ENCODE measurements around the gene S100A6.
"Not testable (repeated sequence)": the region's sequence is repeated elsewhere in the genome, so short reads cannot be mapped to it uniquely, and the experiment has no call there.

S100A6 gene

GRCh38 chr1:153531638-153532037, 4.2 kb downstream of the S100A6 start:
- DNase-seq (ENCODE audit: low spot score) = no peak

- DNase-seq (ENCODE audit: low spot score) = no peak
These were observed 8.1 kb downstream of the S100A6 start for GRCh38 chr1:153527683-153528040.

- no peak for DNase-seq (ENCODE audit: low spot score)
These were observed 8.6 kb downstream of the S100A6 start for GRCh38 chr1:153527023-153527682.

GRCh38 chr1:153526132-153526543, 9.7 kb downstream of the S100A6 start:
- DNase-seq (ENCODE audit: low spot score) = no peak

GRCh38 chr1:153525088-153525728, 10.6 kb downstream of the S100A6 start:
- no peak for DNase-seq (ENCODE audit: low spot score)

GRCh38 chr1:153522353-153523048, 13.3 kb downstream of the S100A6 start:
- not testable (repeated sequence) for DNase-seq (ENCODE audit: low spot score)

GRCh38 chr1:153521808-153522207, 14.0 kb downstream of the S100A6 start:
- DNase-seq (ENCODE audit: low spot score) = not testable (repeated sequence)

- DNase-seq (ENCODE audit: low spot score) = no peak
These were observed 14.8 kb downstream of the S100A6 start for GRCh38 chr1:153520818-153521476.

- DNase-seq (ENCODE audit: low spot score) = not testable (repeated sequence)
These were observed 15.6 kb downstream of the S100A6 start for GRCh38 chr1:153520137-153520691.

- DNase-seq (ENCODE audit: low spot score) = no peak
These were observed 16.5 kb downstream of the S100A6 start for GRCh38 chr1:153519242-153519641.

GRCh38 chr1:153515504-153516394, 20.0 kb downstream of the S100A6 start:
- DNase-seq (ENCODE audit: low spot score) = peak; percentile 30

GRCh38 chr1:153513666-153514065, 22.1 kb downstream of the S100A6 start:
- DNase-seq (ENCODE audit: low spot score) = no peak

- no peak for DNase-seq (ENCODE audit: low spot score)
These were observed 22.8 kb downstream of the S100A6 start for GRCh38 chr1:153513023-153513422.

GRCh38 chr1:153510984-153511410, 24.8 kb downstream of the S100A6 start:
- peak; percentile 92 for DNase-seq (ENCODE audit: low spot score)

GRCh38 chr1:153509729-153510354, 25.9 kb downstream of the S100A6 start:
- DNase-seq (ENCODE audit: low spot score) = peak; percentile 80

GRCh38 chr1:153509036-153509435, 26.8 kb downstream of the S100A6 start:
- DNase-seq (ENCODE audit: low spot score) = no peak

GRCh38 chr1:153507926-153508583, 27.7 kb downstream of the S100A6 start:
- no peak for DNase-seq (ENCODE audit: low spot score)

GRCh38 chr1:153506831-153507413, 28.9 kb downstream of the S100A6 start:
- DNase-seq (ENCODE audit: low spot score) = no peak

- no peak for DNase-seq (ENCODE audit: low spot score)
These were observed 29.4 kb downstream of the S100A6 start for GRCh38 chr1:153506386-153506785.

- no peak for DNase-seq (ENCODE audit: low spot score)
These were observed 30.2 kb downstream of the S100A6 start for GRCh38 chr1:153505576-153505975.

Measured in iPS-NIHi11 (cell line).